GM10266 (cell line): ENCODE measurements around the gene PLA2G4B.

Source experiments
- DNase-seq: peaks from one replicate; pipeline ENCODE4 v3.0.0; 2012; ENCODE audit errors: extremely low spot score
- CTCF ChIP-seq: IDR thresholded peaks from 2 replicates; pipeline ENCODE4 v1.5.1; 2012; ENCODE audit warnings: mild to moderate bottlenecking, low read depth; ENCODE audit not compliant: control insufficient read depth, insufficient read depth; ENCODE audit errors: missing control alignments

PLA2G4B gene

GRCh38 chr15:41816788-41817187 lies 21.9 kb upstream of the PLA2G4B start:
- TF ChIP-seq CTCF = no peak
- no peak for DNase-seq

GRCh38 chr15:41817327-41817726 lies 21.3 kb upstream of the PLA2G4B start:
- no peak for DNase-seq
- TF ChIP-seq CTCF = no peak

- no peak for DNase-seq
- TF ChIP-seq CTCF = no peak
These were observed 20.9 kb upstream of the PLA2G4B start for GRCh38 chr15:41817781-41818180.

DNA sequence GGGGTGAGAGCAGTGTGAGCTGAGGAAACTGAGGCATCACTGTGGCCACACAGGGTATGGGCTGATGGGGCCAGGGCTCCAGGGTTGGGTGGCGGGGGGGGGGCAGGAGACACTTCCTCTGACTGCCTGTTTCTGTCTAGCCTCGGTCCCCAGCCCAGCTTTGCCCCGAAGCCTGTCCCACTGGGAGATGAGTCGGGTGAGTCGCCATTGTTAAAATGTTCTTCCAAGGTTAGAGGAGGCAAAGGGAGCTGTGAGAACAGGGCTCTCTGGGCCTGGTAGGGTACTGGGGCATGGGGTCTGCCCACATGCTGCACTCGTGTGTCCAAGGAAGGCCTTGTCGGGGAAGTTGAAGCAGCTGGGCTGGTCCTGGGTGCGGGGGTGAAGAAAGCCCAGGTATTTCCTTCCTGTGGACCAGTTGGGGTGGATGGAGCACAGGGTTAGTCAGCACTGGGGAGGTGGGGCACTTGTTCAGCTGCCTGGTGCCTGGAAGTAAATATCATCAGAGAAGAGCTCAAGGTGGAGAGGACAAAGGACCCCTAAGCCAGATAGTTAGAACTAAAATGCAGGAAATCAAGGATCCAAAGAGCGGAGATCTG lies 19.1 kb upstream of the PLA2G4B start:
- no peak for DNase-seq
- no peak for TF ChIP-seq CTCF

- no peak for DNase-seq
- no peak for TF ChIP-seq CTCF
These were observed 17.7 kb upstream of the PLA2G4B start for GRCh38 chr15:41820791-41821423.

GRCh38 chr15:41821831-41822230 lies 16.8 kb upstream of the PLA2G4B start:
- TF ChIP-seq CTCF = no peak
- DNase-seq = no peak

- TF ChIP-seq CTCF = no peak
- no peak for DNase-seq
These were observed 16.2 kb upstream of the PLA2G4B start for GRCh38 chr15:41822471-41822870.
